ENCODE data around the gene DMRTC2. TPM values are rescaled to one million over a fixed set of nuclear protein-coding genes. Genes with fewer than 3 reads are reported as not detected.

The DMRTC2 gene
- total RNA-seq: not detected
- polyA plus RNA-seq: not detected
- long read RNA-seq, donor 1: 0 reads
- long read RNA-seq, donor 2: 0 reads
- long read RNA-seq, donor 3: 0 reads
- long read RNA-seq, donor 4: 0 reads
- long read RNA-seq, donor 5: 0 reads
- long read RNA-seq, donor 6: 0 reads
- long read RNA-seq, donor 7: 0 reads
- long read RNA-seq, donor 8: 0 reads
- long read RNA-seq, donor 9: 0 reads
- long read RNA-seq, donor 10: 0 reads

DNA sequence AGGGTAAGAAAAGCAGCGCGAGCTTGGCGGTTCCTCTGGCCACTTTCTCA lies at the start of gene DMRTC2:
Gene DMRTC2, plus strand, starts transcription at position 42 of the 50 bp plus-strand sequence. CDS start 2,387 bp downstream, outside the sequence.
- WGBS, 5 donors: 93 to 98% (median 97%) methylated on average over 3 of the region's 3 CpGs
- DNase-seq: no peak
- peaks cover 0 to 32% (median 0%) of the 10 kb centered on the region in 3 donors for H3K27me3 ChIP-seq
- TF ChIP-seq POLR2AphosphoS5 (IDR thresholded peaks at IDR 0.05): no peak
- TF ChIP-seq, protein P1, sequence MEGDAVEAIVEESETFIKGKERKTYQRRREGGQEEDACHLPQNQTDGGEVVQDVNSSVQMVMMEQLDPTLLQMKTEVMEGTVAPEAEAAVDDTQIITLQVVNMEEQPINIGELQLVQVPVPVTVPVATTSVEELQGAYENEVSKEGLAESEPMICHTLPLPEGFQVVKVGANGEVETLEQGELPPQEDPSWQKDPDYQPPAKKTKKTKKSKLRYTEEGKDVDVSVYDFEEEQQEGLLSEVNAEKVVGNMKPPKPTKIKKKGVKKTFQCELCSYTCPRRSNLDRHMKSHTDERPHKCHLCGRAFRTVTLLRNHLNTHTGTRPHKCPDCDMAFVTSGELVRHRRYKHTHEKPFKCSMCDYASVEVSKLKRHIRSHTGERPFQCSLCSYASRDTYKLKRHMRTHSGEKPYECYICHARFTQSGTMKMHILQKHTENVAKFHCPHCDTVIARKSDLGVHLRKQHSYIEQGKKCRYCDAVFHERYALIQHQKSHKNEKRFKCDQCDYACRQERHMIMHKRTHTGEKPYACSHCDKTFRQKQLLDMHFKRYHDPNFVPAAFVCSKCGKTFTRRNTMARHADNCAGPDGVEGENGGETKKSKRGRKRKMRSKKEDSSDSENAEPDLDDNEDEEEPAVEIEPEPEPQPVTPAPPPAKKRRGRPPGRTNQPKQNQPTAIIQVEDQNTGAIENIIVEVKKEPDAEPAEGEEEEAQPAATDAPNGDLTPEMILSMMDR (IDR thresholded peaks at IDR 0.05): no peak
- peaks cover 0 to 5% (median 0%) of the 10 kb centered on the region in 4 donors for H3K4me1 ChIP-seq
- no peak within 1 kb of the TSS for H3K4me3 ChIP-seq
- no peak within 1 kb of the TSS for H3K27ac ChIP-seq
- no peaks in the 10 kb centered on the region for H3K9me3 ChIP-seq
- intact Hi-C loops (cut with DNase I; ENCODE audit: low total_unique reads): no loop called here
- no peaks in the 10 kb centered on the region for H3K36me3 ChIP-seq

DNA sequence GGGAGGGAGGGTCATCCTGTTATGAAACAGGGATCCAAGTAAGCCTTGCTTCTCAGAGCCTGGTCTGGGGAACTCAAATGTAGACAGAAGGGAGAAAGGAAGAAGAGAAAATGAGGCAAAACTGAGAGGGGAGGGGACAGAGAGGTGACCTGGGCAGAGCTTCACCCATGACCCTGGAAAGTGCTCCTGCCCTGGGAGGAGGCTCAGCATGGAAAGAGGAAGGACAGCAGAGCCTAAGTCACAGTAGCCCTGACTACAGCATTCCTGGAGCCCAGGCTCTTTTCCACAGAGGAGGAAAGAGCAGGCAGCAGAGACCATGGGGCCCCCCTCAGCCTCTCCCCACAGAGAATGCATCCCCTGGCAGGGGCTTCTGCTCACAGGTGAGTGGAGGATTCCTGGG lies 48.5 kb upstream of the DMRTC2 start, which contains the start of gene CEACAM3:
Gene CEACAM3, plus strand, starts transcription at position 226 of the 400 bp plus-strand sequence. Its CDS starts 91 bp downstream, at position 317.
- Histone ChIP-seq H3K4me3 (peak within 1 kb of the TSS in 1 of 4 donors; percentile 23), H3K9me3 (no peaks in the 10 kb centered on the region), H3K27me3 (peaks cover 0 to 40% (median 0%) of the 10 kb centered on the region in 3 donors), H3K36me3 (no peaks in the 10 kb centered on the region), H3K4me1 (peaks cover 0 to 10% (median 5%) of the 10 kb centered on the region in 4 donors), H3K27ac (peak within 1 kb of the TSS in 2 of 5 donors; percentile 8 to 17)
- TF ChIP-seq POLR2A (IDR thresholded peaks at IDR 0.05): no peak
- no peak for TF ChIP-seq EP300 (IDR thresholded peaks at IDR 0.05)
- DNase-seq: no peak
- intact Hi-C loops (cut with DNase I; ENCODE audit: low total_unique reads): no loop called here

DNA sequence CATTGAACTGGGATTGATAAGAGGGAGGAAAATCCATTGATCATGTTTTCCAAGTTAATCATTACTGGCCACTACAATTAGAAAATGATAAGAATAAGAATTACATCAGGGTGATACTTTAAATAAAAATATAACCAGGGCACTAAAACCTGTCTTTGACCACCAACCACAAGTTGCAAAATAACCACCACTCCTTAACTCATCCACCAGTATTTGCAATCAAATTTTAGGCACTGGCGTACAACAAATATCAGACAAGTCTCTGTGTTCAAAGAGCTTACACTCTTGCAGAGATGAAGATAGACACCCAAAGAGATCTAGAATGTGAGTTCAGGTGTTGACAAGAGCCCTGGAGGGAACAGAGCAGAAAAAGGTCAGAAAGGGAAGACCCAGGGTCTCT lies 47.9 kb upstream of the DMRTC2 start:
- Histone ChIP-seq H3K4me3 (peak overlapping the region in 1 of 4 donors; percentile 23), H3K27me3 (peaks cover 0 to 35% (median 0%) of the 10 kb centered on the region in 3 donors), H3K36me3 (no peaks in the 10 kb centered on the region), H3K9me3 (no peaks in the 10 kb centered on the region), H3K4me1 (peaks cover 0 to 10% (median 5%) of the 10 kb centered on the region in 4 donors), H3K27ac (peak overlapping the region in 2 of 5 donors; percentile 8 to 17)
- TF ChIP-seq POLR2AphosphoS5 (IDR thresholded peaks at IDR 0.05): no peak
- TF ChIP-seq POLR2A (IDR thresholded peaks at IDR 0.05): no peak
- no peak for TF ChIP-seq EP300 (IDR thresholded peaks at IDR 0.05)
- TF ChIP-seq, protein P1 (IDR thresholded peaks at IDR 0.05): no peak
- DNase-seq: no peak
- 82 to 92% (median 87%) methylated on average over 1 of the region's 1 CpG for WGBS, 5 donors
- intact Hi-C loops (cut with DNase I; ENCODE audit: low total_unique reads): no loop called here

DNA sequence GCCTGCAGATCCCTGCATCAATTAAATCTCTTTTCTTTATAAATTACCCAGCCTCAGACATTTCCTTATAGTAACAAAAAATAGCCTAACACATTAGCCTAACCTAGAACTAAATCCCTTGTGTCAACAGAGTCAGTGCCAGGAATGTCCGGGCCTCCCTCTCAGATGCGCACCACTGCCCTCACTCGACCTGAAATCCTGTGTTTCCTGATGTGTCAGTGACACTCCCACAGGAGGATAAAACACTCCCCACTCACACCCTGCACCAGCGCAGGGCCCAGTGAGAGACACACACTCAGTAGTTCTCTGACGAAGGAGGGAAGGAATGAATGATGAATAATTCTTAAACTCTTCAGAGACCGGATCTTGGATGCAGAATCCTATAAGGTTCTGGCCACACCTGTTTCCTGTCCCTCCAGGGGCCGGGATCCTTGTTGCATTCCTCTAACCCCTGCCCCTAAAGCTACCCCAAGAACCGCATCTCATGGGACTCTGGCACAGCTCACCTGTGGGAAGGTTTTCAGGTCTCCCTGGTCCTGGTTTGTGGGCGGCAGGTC lies 45.3 kb upstream of the DMRTC2 start:
- no peaks in the 10 kb centered on the region for H3K4me1 ChIP-seq
- WGBS, 5 donors: 46 to 53% (median 51%) methylated on average over 9 of the region's 9 CpGs
- peak in 1 of 2 donors; percentile 19 for DNase-seq
- no peaks in the 10 kb centered on the region for H3K9me3 ChIP-seq
- TF ChIP-seq POLR2A (IDR thresholded peaks at IDR 0.05) (no peak), POLR2AphosphoS5 (IDR thresholded peaks at IDR 0.05) (no peak), EP300 (IDR thresholded peaks at IDR 0.05) (no peak)
- TF ChIP-seq, protein P1 (IDR thresholded peaks at IDR 0.05): no peak
- intact Hi-C loops (cut with DNase I; ENCODE audit: low total_unique reads): no loop called here
- peaks cover 0 to 16% (median 0%) of the 10 kb centered on the region in 3 donors for H3K27me3 ChIP-seq
- H3K36me3 ChIP-seq: no peaks in the 10 kb centered on the region
- peak overlapping the region in 1 of 4 donors; percentile 23 for H3K4me3 ChIP-seq
- peak overlapping the region in 1 of 5 donors; percentile 14 for H3K27ac ChIP-seq

DNA sequence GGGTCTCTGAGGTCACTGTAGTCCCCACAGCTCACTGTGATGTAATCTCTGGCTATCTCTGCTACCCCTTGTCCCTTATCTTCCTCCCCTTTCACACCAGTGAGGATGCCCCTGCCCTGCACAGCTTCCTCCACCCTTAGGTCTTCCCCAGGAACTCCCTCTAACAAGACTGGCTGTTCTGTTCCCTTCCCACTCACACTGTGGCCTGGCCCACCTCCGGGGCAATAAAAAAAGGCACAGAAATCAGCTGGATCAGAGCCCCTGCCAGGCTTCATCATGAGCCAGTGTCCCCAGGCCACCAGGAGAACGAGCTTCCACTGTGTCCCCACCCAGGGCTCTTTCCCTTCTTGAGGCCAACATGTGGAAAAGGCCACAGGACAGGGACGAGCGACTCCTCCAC lies 43.8 kb upstream of the DMRTC2 start:
- no peaks in the 10 kb centered on the region for H3K9me3 ChIP-seq
- no peak for DNase-seq
- intact Hi-C loops (cut with DNase I; ENCODE audit: low total_unique reads): no loop called here

More for the DNA sequence above, 43.8 kb upstream of the DMRTC2 start:
- TF ChIP-seq EP300 (IDR thresholded peaks at IDR 0.05) (no peak), POLR2A (IDR thresholded peaks at IDR 0.05) (no peak), POLR2AphosphoS5 (IDR thresholded peaks at IDR 0.05) (no peak)
- TF ChIP-seq, protein P1 (IDR thresholded peaks at IDR 0.05): no peak
- 74 to 88% (median 79%) methylated on average over 4 of the region's 4 CpGs for WGBS, 5 donors
- Histone ChIP-seq H3K27ac (peak overlapping the region in 2 of 5 donors; percentile 57 to 71), H3K27me3 (peaks cover 0 to 14% (median 0%) of the 10 kb centered on the region in 3 donors), H3K4me1 (no peaks in the 10 kb centered on the region), H3K36me3 (no peaks in the 10 kb centered on the region), H3K4me3 (no peak overlapping the region)
